ENCODE data around the gene SEMA3A.

SEMA3A gene

GRCh38 chr7:84137812-84138211 is 56.8 kb downstream of the SEMA3A start:
- Histone ChIP-seq H3K9me2 (replicated peaks; ENCODE audit: insufficient read depth, low read length) (no peaks in the 10 kb centered on the region), H3F3A (ENCODE audit: insufficient read depth) (no peaks in the 10 kb centered on the region), H3K9me3 (ENCODE audit: insufficient read depth, low read length) (no peaks in the 10 kb centered on the region), H2AFZ (ENCODE audit: low read depth, low read length, severe bottlenecking) (no peak overlapping the region), H3K4me2 (ENCODE audit: low read depth, low read length, poor library complexity, severe bottlenecking) (no peak overlapping the region), H3K79me2 (ENCODE audit: insufficient read depth, low read length) (no peaks in the 10 kb centered on the region), H3K9ac (ENCODE audit: low read length) (no peak overlapping the region), H3K27me3 (ENCODE audit: low read length) (no peaks in the 10 kb centered on the region), H3K36me3 (ENCODE audit: low read length) (no peaks in the 10 kb centered on the region), H3K4me3 (ENCODE audit: insufficient read depth, low read length, poor library complexity, severe bottlenecking) (no peak overlapping the region), H4K20me1 (ENCODE audit: low read depth, low read length) (no peaks in the 10 kb centered on the region; the same call in 1 of the 2 replicates), H3K27ac (ENCODE audit: low read depth, low read length) (no peak overlapping the region)
- TF ChIP-seq EZH2phosphoT487 (conservative IDR thresholded peaks at IDR 0.05; ENCODE audit: low read length) (no peak), CTCF (IDR thresholded peaks at IDR 0.05; ENCODE audit: insufficient read depth, low read length, poor library complexity, severe bottlenecking) (no peak)

GRCh38 chr7:84136809-84137208 is 57.8 kb downstream of the SEMA3A start:
- no peak overlapping the region for H3K27ac ChIP-seq (ENCODE audit: low read depth, low read length)
- no peak overlapping the region for H2AFZ ChIP-seq (ENCODE audit: low read depth, low read length, severe bottlenecking)
- no peak overlapping the region for H3K9ac ChIP-seq (ENCODE audit: low read length)
- no peaks in the 10 kb centered on the region; the same call in 1 of the 2 replicates for H4K20me1 ChIP-seq (ENCODE audit: low read depth, low read length)
- H3K9me2 ChIP-seq (replicated peaks; ENCODE audit: insufficient read depth, low read length): no peaks in the 10 kb centered on the region
- no peak for TF ChIP-seq EZH2phosphoT487 (conservative IDR thresholded peaks at IDR 0.05; ENCODE audit: low read length)
- TF ChIP-seq CTCF (IDR thresholded peaks at IDR 0.05; ENCODE audit: insufficient read depth, low read length, poor library complexity, severe bottlenecking): no peak
- H3K4me3 ChIP-seq (ENCODE audit: insufficient read depth, low read length, poor library complexity, severe bottlenecking): no peak overlapping the region
- H3F3A ChIP-seq (ENCODE audit: insufficient read depth): no peaks in the 10 kb centered on the region
- H3K36me3 ChIP-seq (ENCODE audit: low read length): no peaks in the 10 kb centered on the region
- H3K79me2 ChIP-seq (ENCODE audit: insufficient read depth, low read length): no peaks in the 10 kb centered on the region
- no peaks in the 10 kb centered on the region for H3K27me3 ChIP-seq (ENCODE audit: low read length)
- H3K9me3 ChIP-seq (ENCODE audit: insufficient read depth, low read length): no peaks in the 10 kb centered on the region
- no peak overlapping the region for H3K4me2 ChIP-seq (ENCODE audit: low read depth, low read length, poor library complexity, severe bottlenecking)

GRCh38 chr7:84136336-84136735 is 58.3 kb downstream of the SEMA3A start:
- Histone ChIP-seq H3K36me3 (ENCODE audit: low read length) (no peaks in the 10 kb centered on the region), H3K9me3 (ENCODE audit: insufficient read depth, low read length) (no peaks in the 10 kb centered on the region), H2AFZ (ENCODE audit: low read depth, low read length, severe bottlenecking) (no peak overlapping the region), H4K20me1 (ENCODE audit: low read depth, low read length) (no peaks in the 10 kb centered on the region; the same call in 1 of the 2 replicates), H3K4me2 (ENCODE audit: low read depth, low read length, poor library complexity, severe bottlenecking) (no peak overlapping the region), H3K27ac (ENCODE audit: low read depth, low read length) (no peak overlapping the region), H3K79me2 (ENCODE audit: insufficient read depth, low read length) (no peaks in the 10 kb centered on the region), H3K9me2 (replicated peaks; ENCODE audit: insufficient read depth, low read length) (no peaks in the 10 kb centered on the region), H3K27me3 (ENCODE audit: low read length) (no peaks in the 10 kb centered on the region), H3F3A (ENCODE audit: insufficient read depth) (no peaks in the 10 kb centered on the region), H3K9ac (ENCODE audit: low read length) (no peak overlapping the region), H3K4me3 (ENCODE audit: insufficient read depth, low read length, poor library complexity, severe bottlenecking) (no peak overlapping the region)
- TF ChIP-seq CTCF (IDR thresholded peaks at IDR 0.05; ENCODE audit: insufficient read depth, low read length, poor library complexity, severe bottlenecking) (no peak), EZH2phosphoT487 (conservative IDR thresholded peaks at IDR 0.05; ENCODE audit: low read length) (no peak)

Data from SU-DHL-6 (cell line).